Heart right ventricle (tissue), 16 donors: ENCODE measurements around the gene TBCA. TPM values are rescaled to one million over a fixed set of nuclear protein-coding genes. Genes with fewer than 3 reads are reported as not detected.

Experiments
- ATAC-seq, 8 donors: fragments of 200-7000 bp; cut with Tn5 transposase; one replicate each; pipeline ENCODE4 v1.9.1; 2020; ENCODE audit warnings: mild to moderate bottlenecking in 8 of 8, moderate library complexity in 8 of 8, moderate number of reproducible peaks in 1 of 8
- DNase-seq, 2 donors: peaks; one replicate each; pipeline ENCODE4 v3.0.0-alpha.2; 2020
- H3K27ac ChIP-seq, 10 donors: fragments of 200-600 bp; sonication (generic) in 2 of 10; one replicate each; pipeline versions ENCODE4 v1.5.0 to v1.8.0; 2020 to 2022; ENCODE audit warnings: mild to moderate bottlenecking in 3 of 10
- H3K27me3 ChIP-seq, 7 donors: fragments of 200-600 bp; one replicate each; pipeline ENCODE4 v1.8.0; 2021 to 2022; ENCODE audit warnings: mild to moderate bottlenecking in 2 of 7
- H3K36me3 ChIP-seq, 9 donors: fragments of 200-600 bp; sonication (generic) in 1 of 9; one replicate each; pipeline versions ENCODE4 v1.5.0 to v1.8.0; 2020 to 2022; ENCODE audit warnings: mild to moderate bottlenecking in 2 of 9
- H3K4me1 ChIP-seq, 9 donors: fragments of 200-600 bp; sonication (generic) in 1 of 9; one replicate each; pipeline versions ENCODE4 v1.5.0 to v1.8.0; 2020 to 2022; ENCODE audit warnings: mild to moderate bottlenecking in 4 of 9
- H3K4me3 ChIP-seq, 10 donors: fragments of 200-600 bp; sonication (generic) in 2 of 10; one replicate each; pipeline versions ENCODE4 v1.5.0 to v1.8.0; 2020 to 2022; ENCODE audit warnings: mild to moderate bottlenecking in 7 of 10, moderate library complexity in 2 of 10
- H3K9me3 ChIP-seq, 11 donors: fragments of 200-600 bp in 10 of 11; sonication (generic) in 2 of 11; one replicate each; pipeline versions ENCODE4 v1.5.0 to v1.8.0; 2013 to 2022; ENCODE audit warnings: mild to moderate bottlenecking in 2 of 11, control low read depth in 1 of 11, moderate library complexity in 1 of 11
- WGBS, 2 donors: extraction: QIAGEN DNeasy Blood & Tissue Kit; methylation state at CpG; one replicate each; pipeline ENCODE4 v1.1.7; 2013; ENCODE audit warnings: inconsistent platforms in 1 of 2; 5-methylcytosine and 5-hydroxymethylcytosine counted together
- intact Hi-C, 10 donors: fragments of 100-400 bp; cut with DNase I; formaldehyde crosslinking; loops; one replicate each; pipeline versions ENCODE4 v1.11.1 to v1.14.2; 2022
- polyA plus RNA-seq, 2 donors: library from polyadenylated mRNA; stranded (reverse); fragments of 200-250 nt; gene quantifications; one replicate each; pipeline ENCODE4 v1.2.3, GENCODE V29; 2013
- total RNA-seq, 10 donors: library from RNA; stranded (reverse); fragmentation: NEBNext Ultra II Directional in 3 of 10; extraction: Animal tissue kit (Norgen Biotek cat#: 25700) in 3 of 10; gene quantifications; one replicate each; pipeline versions ENCODE4 v1.2.1 to v1.2.4, GENCODE V29; 2021 to 2023
- TF ChIP-seq, protein P1 (sequence below), 9 donors: fragments of 200-600 bp; sonication (generic) in 2 of 9; IDR thresholded peaks; one replicate each; pipeline versions ENCODE4 v1.5.0 to v1.8.0; 2021 to 2022; ENCODE audit warnings: antibody characterized with exemption in 9 of 9, mild to moderate bottlenecking in 5 of 9, moderate library complexity in 1 of 9
- donor health status: Arrhythmogenic right ventricular cardiomyopathy.
- donor health status: ischemic (EF 13 %, LVEDD 7.1; RV severe dilation, severe dysfunction).
- donor health status: healthy with polysubstance abuse.
- donor health status: DM: no; HTN: yes; CAD: no.
- donor health status: DM: no; HTN: no; CAD: no.
- donor health status: ischemic (EF 25% LVEDD 6.9; RV normal size, moderate dysfunction).
- donor health status: ischemic (EF 25% LVEDD 5.7; RV mildly dilated, moderate dysfunction).
- donor health status: healthy.
- donor health status: DM: yes; HTN: yes; CAD: no.
- donor health status: Ischemic cardiomyopathy.
- donor health status: ischemic (EF 35%, LVEDD 5.7; RV mildly dilated, moderate dysfunction).
- donor health status: nonischemic (EF 11% LVEDD 7.7; RV severe dilation, severe dysfunction).
- donor health status: DM: yes; HTN: yes; CAD: no.
- donor health status: PGD.
- donor health status: ischemic (EF 29% LVEDD 5.4; RV normal size, mild dysfunction).
- donor health status: nonischemic (EF 23%, LVEDD 6.1; RV moderate dilation, normal function).

TBCA gene
- total and polyA plus RNA-seq, 12 donors: 66.6 to 171 (median 147) TPM

DNA sequence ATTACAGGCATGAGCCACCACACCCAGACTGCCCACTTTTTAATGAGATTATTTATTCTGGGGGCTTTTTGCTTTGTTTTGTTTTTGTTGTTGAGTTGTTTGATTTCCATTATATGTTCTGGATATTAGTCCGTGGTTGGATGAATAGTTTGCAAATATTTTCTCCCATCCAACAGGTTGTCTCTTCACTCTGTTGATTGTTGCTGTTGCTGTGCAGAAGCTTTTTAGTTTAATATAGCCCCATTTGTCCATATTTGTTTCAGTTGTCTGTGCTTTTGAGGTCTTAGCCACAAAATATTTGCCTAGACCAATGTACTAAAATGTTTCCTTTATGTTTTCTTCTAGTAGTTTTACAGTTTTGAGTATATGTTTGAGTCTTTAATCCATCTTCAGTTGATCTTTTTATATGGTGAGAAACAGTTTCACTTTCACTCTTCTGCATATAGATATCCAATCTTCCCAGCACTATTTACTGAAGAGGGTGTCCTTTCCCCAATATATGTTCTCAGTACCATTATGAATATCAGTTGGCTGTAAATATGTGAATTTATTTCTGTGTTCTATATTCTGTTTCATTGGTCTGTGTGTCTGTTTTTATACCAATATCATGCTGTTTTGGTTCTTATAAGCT lies 30.2 kb upstream of the TBCA start:
- TF ChIP-seq, protein P1, sequence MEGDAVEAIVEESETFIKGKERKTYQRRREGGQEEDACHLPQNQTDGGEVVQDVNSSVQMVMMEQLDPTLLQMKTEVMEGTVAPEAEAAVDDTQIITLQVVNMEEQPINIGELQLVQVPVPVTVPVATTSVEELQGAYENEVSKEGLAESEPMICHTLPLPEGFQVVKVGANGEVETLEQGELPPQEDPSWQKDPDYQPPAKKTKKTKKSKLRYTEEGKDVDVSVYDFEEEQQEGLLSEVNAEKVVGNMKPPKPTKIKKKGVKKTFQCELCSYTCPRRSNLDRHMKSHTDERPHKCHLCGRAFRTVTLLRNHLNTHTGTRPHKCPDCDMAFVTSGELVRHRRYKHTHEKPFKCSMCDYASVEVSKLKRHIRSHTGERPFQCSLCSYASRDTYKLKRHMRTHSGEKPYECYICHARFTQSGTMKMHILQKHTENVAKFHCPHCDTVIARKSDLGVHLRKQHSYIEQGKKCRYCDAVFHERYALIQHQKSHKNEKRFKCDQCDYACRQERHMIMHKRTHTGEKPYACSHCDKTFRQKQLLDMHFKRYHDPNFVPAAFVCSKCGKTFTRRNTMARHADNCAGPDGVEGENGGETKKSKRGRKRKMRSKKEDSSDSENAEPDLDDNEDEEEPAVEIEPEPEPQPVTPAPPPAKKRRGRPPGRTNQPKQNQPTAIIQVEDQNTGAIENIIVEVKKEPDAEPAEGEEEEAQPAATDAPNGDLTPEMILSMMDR (IDR thresholded peaks at IDR 0.05): no peak
- WGBS, 2 donors: 0 to 87% methylated on average over 1 of the region's 1 CpG
- ATAC-seq (no peak), DNase-seq (no peak)
- intact Hi-C loops: no loop called here
- Histone ChIP-seq H3K4me3 (no peak overlapping the region), H3K36me3 (no peaks in the 10 kb centered on the region), H3K27me3 (no peaks in the 10 kb centered on the region), H3K4me1 (peaks cover 0 to 7% (median 0%) of the 10 kb centered on the region in 9 donors), H3K9me3 (peaks cover 0 to 32% (median 12%) of the 10 kb centered on the region in 11 donors), H3K27ac (no peak overlapping the region)

- Histone ChIP-seq H3K27me3 (peaks cover 0 to 6% (median 0%) of the 10 kb centered on the region in 7 donors), H3K9me3 (peaks cover 0 to 52% (median 19%) of the 10 kb centered on the region in 11 donors), H3K4me1 (peaks cover 0 to 9% (median 0%) of the 10 kb centered on the region in 9 donors), H3K27ac (no peak overlapping the region), H3K4me3 (no peak overlapping the region), H3K36me3 (no peaks in the 10 kb centered on the region)
- WGBS, 2 donors: 63 to 90% methylated on average over 1 of the region's 1 CpG
- ATAC-seq: no peak
- TF ChIP-seq, protein P1 (IDR thresholded peaks at IDR 0.05): no peak
- no peak for DNase-seq
- intact Hi-C loops: no loop called here
Observed at GRCh38 chr5:77798456-77798855, 22.3 kb upstream of the TBCA start.

DNA sequence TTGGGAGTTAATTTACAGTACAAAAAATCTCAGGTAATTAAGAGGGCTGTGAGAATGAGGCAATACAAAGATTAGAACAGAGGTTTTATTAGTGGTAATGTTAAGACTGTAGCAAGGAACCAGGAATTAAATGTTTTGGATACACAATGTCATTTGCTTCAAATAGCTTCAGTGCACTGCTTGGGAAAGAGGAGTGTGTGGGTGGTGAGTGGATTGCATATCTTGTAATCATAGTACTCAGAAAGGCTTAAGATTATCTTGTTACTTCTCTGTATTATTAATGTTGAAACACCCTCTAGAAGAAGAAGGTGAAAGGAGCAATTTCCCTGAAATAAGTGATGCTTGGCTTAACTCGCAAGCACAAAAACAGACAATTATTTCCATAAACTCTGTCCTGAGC lies 21.0 kb upstream of the TBCA start:
- DNase-seq: no peak
- H3K27ac ChIP-seq: no peak overlapping the region
- WGBS, 2 donors: 92 to 100% methylated on average over 1 of the region's 1 CpG
- peaks cover 0 to 6% (median 0%) of the 10 kb centered on the region in 7 donors for H3K27me3 ChIP-seq
- H3K4me3 ChIP-seq: no peak overlapping the region
- TF ChIP-seq, protein P1 (IDR thresholded peaks at IDR 0.05): no peak
- intact Hi-C loops: no loop called here
- ATAC-seq: no peak
- peaks cover 0 to 49% (median 14%) of the 10 kb centered on the region in 11 donors for H3K9me3 ChIP-seq
- no peaks in the 10 kb centered on the region for H3K36me3 ChIP-seq
- peaks cover 0 to 9% (median 0%) of the 10 kb centered on the region in 9 donors for H3K4me1 ChIP-seq

DNA sequence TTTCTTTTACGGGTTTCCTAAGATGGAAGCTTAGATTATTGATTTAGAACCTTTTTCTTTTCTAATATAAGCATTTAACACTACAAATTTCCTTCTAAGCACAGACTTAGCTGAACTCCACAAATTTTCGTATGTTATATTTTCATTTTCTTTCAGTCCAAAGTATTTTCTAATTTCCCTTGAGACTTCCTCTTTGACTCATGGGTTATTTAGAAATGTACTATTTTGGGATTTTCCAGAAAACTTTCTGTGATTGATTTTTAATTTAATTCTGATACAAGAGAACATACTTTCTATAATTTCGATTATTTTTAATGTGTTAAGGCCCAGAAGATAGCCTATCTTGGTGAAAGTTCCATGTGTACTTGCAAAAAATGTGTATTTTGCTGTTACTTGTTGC lies 19.7 kb upstream of the TBCA start:
- peaks cover 0 to 37% (median 2%) of the 10 kb centered on the region in 11 donors for H3K9me3 ChIP-seq
- intact Hi-C loops: no loop called here
- WGBS, 2 donors: 71 to 72% methylated on average over 3 of the region's 3 CpGs
- H3K4me3 ChIP-seq: no peak overlapping the region
- TF ChIP-seq, protein P1 (IDR thresholded peaks at IDR 0.05): no peak
- no peak for ATAC-seq
- peaks cover 0 to 6% (median 0%) of the 10 kb centered on the region in 7 donors for H3K27me3 ChIP-seq
- no peaks in the 10 kb centered on the region for H3K36me3 ChIP-seq
- peaks cover 0 to 9% (median 0%) of the 10 kb centered on the region in 9 donors for H3K4me1 ChIP-seq
- no peak overlapping the region for H3K27ac ChIP-seq
- DNase-seq: no peak
